Dermis lymphatic vessel endothelial cell (primary cell): ENCODE results near the gene TSNAXIP1. TPM values are rescaled to one million over a fixed set of nuclear protein-coding genes. Genes with fewer than 3 reads are reported as not detected.

Experiments
- total RNA-seq: library from RNA; depleted of rRNA; stranded (reverse); fragments of >200 nt; gene quantifications from 2 replicates; pipeline ENCODE4 v1.2.1, GENCODE V29; 2014

Gene TSNAXIP1
- total RNA-seq, result 0.26 and 0.76 TPM in 2 replicates

GRCh38 chr16:67806428-67807147, at the start of gene TSNAXIP1, which contains the start of gene RANBP10:
TSNAXIP1 (plus strand) TSS chr16:67806889; CDS start chr16:67807150, 261 bp downstream.
RANBP10 (minus strand) TSS chr16:67806560; CDS start chr16:67806536, 24 bp downstream.

GRCh38 chr16:67841816-67842508, 35.3 kb downstream of the TSNAXIP1 start, which contains the start of gene THAP11:
THAP11 (plus strand) TSS chr16:67842320; CDS start chr16:67842555, 235 bp downstream.

GRCh38 chr16:67846320-67847063, 39.8 kb downstream of the TSNAXIP1 start, which contains the start of gene NUTF2:
NUTF2 (plus strand) TSS chr16:67846933; CDS start chr16:67865131, 18,198 bp downstream.

GRCh38 chr16:67847064-67847861, 40.6 kb downstream of the TSNAXIP1 start, which contains the start of gene CENPT:
CENPT (minus strand) TSS chr16:67847693; CDS start chr16:67833859, 13,834 bp downstream.

GRCh38 chr16:67872631-67873434, 66.1 kb downstream of the TSNAXIP1 start, which contains the start of gene EDC4:
EDC4 (plus strand) TSS chr16:67873052; CDS start chr16:67873262, 210 bp downstream.

Other genes with a start within 250 kb of the TSNAXIP1 start
- gene CTCF, start 244.4 kb upstream of the TSNAXIP1 start, total RNA-seq, result 20.2 and 30.3 TPM in 2 replicates
- 0.17 and 0.33 TPM in 2 replicates for gene CARMIL2, start 161.7 kb upstream of the TSNAXIP1 start, total RNA-seq
- gene ACD, start 146.6 kb upstream of the TSNAXIP1 start, total RNA-seq, result 7.2 and 10.4 TPM in 2 replicates
- 1.5 and 2.8 TPM in 2 replicates for gene PARD6A, start 145.9 kb upstream of the TSNAXIP1 start, total RNA-seq
- gene ENKD1, start 140.1 kb upstream of the TSNAXIP1 start, total RNA-seq, result 10.7 and 11.7 TPM in 2 replicates
- 3.3 and 3.8 TPM in 2 replicates for gene C16orf86, start 140.1 kb upstream of the TSNAXIP1 start, total RNA-seq
- gene GFOD2, start 87.6 kb upstream of the TSNAXIP1 start, total RNA-seq, result 63.6 and 72.4 TPM in 2 replicates
- gene RANBP10, start 329 bp upstream of the TSNAXIP1 start, total RNA-seq, result 7.0 and 7.9 TPM in 2 replicates
- gene THAP11, start 35.4 kb downstream of the TSNAXIP1 start, total RNA-seq, result 34.5 and 38.6 TPM in 2 replicates
- 161 and 190 TPM in 2 replicates for gene NUTF2, start 40.0 kb downstream of the TSNAXIP1 start, total RNA-seq
- 16.4 and 16.6 TPM in 2 replicates for gene CENPT, start 40.8 kb downstream of the TSNAXIP1 start, total RNA-seq
- 43.3 and 46.4 TPM in 2 replicates for gene EDC4, start 66.2 kb downstream of the TSNAXIP1 start, total RNA-seq
- gene NRN1L, start 78.0 kb downstream of the TSNAXIP1 start, total RNA-seq, result 0.22 TPM in 1 of 2 replicates, not detected in the other
- 13.3 and 14.9 TPM in 2 replicates for gene PSKH1, start 86.4 kb downstream of the TSNAXIP1 start, total RNA-seq
- gene CTRL, start 125.0 kb downstream of the TSNAXIP1 start, total RNA-seq, result 0.26 and 0.33 TPM in 2 replicates
- 70.5 and 98.4 TPM in 2 replicates for gene PSMB10, start 130.0 kb downstream of the TSNAXIP1 start, total RNA-seq
- 2.8 and 3.0 TPM in 2 replicates for gene LCAT, start 137.2 kb downstream of the TSNAXIP1 start, total RNA-seq
- gene SLC12A4, start 161.7 kb downstream of the TSNAXIP1 start, total RNA-seq, result 55.5 and 80.1 TPM in 2 replicates
- 0.09 and 0.11 TPM in 2 replicates for gene DPEP3, start 173.6 kb downstream of the TSNAXIP1 start, total RNA-seq
- gene DPEP2, start 192.6 kb downstream of the TSNAXIP1 start, total RNA-seq, result 15.0 and 30.2 TPM in 2 replicates
- gene DPEP2NB, start 209.0 kb downstream of the TSNAXIP1 start, total RNA-seq, result 0.09 and 0.11 TPM in 2 replicates
- 23.5 and 25.4 TPM in 2 replicates for gene DDX28, start 216.3 kb downstream of the TSNAXIP1 start, total RNA-seq
- 20.9 and 23.5 TPM in 2 replicates for gene DUS2, start 216.4 kb downstream of the TSNAXIP1 start, total RNA-seq